HG03342 (cell line): ENCODE measurements around the gene CAPZB.

Experiments used
- ATAC-seq: cut with Tn5 transposase; IDR thresholded peaks from one replicate; pipeline ENCODE4 v1.9.1; 2021; ENCODE audit warnings: mild to moderate bottlenecking, moderate library complexity; ENCODE audit not compliant: unreplicated experiment

CAPZB gene

DNA sequence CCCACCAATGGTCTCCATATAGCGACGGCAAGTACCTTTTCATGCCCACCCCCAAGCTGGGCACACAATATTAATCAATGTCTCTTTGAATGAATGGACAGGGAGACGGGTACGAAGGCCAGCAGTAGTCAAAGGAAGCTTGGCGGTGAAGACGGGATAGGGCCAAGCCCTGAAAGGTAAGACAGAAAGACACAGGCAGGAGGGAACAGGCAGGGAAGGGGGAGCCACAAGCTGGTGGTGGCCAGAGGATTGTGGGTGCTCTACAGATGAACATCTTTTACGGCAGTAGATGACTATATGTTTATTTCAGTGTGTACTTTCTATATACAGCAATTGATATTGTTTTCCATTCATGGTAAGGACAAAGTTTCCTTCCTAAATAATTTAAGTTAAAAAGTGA lies 16.3 kb downstream of the CAPZB start:
- no peak for ATAC-seq

DNA sequence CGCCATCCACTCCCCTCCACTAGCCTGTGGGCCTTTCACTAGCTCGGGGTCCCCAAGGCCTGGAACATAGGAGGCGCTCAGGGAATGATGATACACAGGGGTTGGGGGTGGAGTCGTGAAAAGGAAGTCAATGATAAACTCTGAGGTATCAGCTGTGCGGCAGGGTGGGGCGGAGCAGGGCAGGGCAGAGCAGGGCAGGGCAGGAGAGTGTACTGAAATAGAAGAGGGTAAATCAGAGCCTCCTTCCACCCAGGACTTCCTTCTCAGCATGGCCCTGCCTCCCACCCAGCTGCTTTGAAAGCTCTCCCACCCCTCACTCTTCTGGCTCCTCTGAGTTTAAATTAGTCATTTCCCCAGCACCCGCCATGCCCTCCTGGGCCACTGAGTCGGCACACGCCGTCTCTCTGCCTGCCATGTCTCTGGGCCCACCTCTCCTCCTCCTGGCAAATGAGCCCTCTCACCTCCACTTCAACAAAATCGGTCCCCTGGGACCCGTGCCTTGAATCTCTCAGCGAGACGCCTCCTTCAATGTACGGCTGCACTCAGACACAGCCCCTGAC lies 16.9 kb downstream of the CAPZB start:
- peak; percentile 65 for ATAC-seq

- ATAC-seq = no peak
Observed at GRCh38 chr1:19467199-19468187, 17.8 kb downstream of the CAPZB start.

DNA sequence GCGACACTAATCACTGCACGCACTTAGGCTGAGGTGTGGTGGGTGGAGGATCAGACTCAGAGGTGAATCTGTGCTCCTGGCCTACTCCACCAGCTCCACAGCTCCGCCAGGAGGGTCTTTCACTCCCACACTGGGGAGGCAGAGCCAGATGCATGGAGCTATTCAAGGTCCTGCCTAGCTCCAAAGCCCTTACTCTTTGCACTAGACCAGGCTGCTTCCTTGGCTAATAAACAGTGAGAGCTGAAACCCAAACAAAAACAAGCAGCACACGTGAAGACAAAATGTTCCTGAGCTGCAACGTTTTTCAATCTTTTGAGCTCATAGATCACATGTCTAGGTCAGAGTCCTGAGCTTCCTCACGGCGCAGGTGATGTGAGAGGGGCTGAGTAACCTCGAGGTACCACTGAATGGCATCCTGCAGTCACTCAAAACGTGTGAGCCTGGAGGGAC lies 19.2 kb downstream of the CAPZB start:
- no peak for ATAC-seq

- no peak for ATAC-seq
Observed at GRCh38 chr1:19465650-19466049, 19.7 kb downstream of the CAPZB start.

- no peak for ATAC-seq
Observed at GRCh38 chr1:19465123-19465522, 20.2 kb downstream of the CAPZB start.

- ATAC-seq = no peak
Observed at GRCh38 chr1:19464696-19465095, 20.6 kb downstream of the CAPZB start.

DNA sequence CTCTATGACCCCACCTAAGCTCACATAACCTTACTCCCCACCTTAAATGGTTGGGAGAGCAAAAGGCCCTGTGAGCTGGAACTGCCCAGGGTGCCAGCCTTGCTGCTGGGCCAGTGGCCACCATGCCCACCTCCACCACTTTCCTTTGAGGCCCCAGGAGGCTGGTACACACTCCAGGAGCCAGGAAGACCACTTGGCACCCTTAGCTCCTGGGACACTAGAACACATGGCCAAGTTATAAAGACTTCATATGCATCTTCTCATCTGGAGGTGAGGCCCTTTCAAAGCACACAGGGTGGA lies 21.9 kb downstream of the CAPZB start:
- no peak for ATAC-seq

GRCh38 chr1:19462781-19463503 lies 22.4 kb downstream of the CAPZB start:
- ATAC-seq = peak; percentile 55

DNA sequence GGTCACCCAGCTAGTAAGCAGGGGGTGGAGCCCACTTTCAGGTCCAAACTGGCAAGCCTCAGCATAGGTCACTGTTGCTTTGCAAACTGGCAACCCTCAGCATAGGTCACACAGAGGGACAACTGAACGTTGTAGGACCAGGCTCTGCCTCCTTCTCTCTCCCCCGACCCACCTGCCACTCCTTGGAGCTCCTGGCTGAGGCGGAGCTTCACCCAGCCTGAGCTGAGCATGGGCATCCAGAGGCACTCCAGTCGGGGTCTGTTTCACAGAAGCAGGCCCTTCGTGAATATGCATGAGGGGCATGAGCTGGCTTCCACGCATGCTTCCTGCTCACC lies 24.2 kb downstream of the CAPZB start:
- no peak for ATAC-seq

DNA sequence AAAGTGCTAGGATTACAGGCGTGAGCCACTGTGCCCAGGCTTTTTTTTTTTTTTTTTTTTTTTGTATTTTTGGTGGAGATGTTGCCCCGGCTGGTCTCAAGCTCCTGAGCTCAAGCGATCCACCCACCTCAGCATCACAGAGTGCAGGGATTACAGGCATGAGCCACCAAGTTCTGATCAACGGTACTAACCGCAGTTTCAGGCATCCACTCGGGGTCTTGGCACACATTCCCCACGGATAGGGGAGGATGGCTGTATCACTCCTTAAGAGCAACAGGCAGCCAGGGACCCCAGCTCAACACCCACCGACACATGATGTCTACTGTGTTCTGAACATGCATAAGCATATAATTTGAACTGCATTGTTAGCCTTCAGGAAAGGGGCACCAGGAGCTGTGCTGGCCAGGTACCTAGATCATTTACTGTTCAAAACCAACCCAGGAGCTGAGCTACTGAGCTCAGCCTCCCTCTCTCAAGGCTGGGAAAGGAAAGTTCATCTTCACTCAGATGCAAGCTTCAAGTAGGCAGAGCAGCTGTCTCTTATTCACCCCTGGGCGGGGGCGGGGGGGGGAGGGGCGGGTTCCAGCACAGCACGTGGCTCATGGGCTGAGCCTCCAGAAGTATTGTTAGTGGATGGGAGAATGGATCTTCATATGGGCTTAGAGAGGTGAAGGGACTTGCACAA lies 24.7 kb downstream of the CAPZB start:
- ATAC-seq = no peak

DNA sequence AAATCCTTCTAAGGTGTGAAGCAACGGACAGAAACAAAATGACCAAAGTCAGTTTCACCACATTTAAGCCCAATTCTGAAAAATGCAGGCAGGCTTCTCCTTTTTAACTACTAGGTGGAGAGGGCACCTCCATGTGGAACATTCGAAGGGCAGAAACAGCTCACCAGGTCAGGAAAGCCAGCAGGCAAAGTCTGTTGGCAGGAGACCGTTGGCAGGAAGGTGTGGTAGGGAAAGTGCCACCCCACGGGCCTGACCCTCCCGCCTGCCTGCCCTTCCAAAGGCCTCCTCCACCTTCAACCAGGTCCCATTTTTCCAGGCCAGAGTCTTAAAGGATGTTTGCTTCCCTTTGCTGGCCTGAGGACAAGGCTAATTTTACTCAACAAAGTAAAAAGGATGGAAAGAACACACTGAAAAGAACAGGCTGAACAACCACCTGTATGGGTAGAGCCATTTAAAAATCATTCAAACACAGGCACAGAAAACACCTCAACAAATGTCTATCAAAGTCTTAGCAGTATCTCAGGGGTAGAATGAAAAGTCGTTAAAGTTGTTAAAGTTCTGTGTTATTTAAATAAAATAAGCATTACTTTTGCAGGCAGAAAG lies 26.4 kb downstream of the CAPZB start:
- no peak for ATAC-seq

DNA sequence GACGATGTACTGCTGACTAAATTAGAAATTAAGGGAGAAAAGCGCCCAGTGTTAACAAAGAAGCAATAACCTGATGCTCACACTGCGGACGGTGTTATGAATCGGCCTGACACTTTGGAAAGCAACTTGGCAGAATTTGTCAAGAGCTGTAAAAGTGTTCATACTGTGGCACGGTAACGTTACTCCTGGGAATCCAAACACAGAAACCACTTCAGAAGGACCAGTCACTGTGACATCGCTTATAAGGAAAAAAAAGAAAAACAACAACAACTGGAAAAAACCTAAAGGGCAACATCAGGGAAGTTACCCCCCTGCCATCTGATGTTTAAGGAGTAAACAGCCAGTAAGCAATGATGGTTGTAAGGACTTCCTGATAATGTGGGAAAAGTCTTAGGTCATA lies 27.7 kb downstream of the CAPZB start:
- no peak for ATAC-seq

DNA sequence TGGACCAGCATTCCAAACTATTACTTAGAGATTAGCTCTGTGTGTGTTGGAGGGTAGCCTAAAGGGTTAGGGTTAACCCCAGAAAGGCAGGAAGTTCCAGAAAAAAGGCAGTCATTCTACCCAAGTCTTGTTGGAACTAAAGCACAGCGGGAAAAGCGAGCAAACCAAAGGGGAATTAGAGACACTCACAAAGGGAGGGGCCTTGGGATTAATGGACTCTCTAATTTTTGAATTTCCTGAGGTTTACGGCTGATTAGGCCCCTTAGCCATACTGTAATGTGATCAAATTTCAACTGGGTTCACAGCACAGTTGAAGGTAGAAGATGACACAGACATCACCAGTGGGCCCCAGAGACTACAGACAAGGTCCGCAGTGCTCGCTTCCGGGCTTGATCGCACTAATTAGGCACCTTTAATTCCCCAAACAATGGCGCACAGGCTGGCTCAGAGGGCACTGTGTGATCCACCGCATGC lies 28.3 kb downstream of the CAPZB start:
- no peak for ATAC-seq

- ATAC-seq = no peak
Observed at GRCh38 chr1:19455353-19455752, 30.0 kb downstream of the CAPZB start.

- ATAC-seq = no peak
Observed at GRCh38 chr1:19454265-19455146, 30.8 kb downstream of the CAPZB start.

GRCh38 chr1:19453741-19454201 lies 31.6 kb downstream of the CAPZB start:
- ATAC-seq = no peak

GRCh38 chr1:19452221-19452663 lies 33.1 kb downstream of the CAPZB start:
- ATAC-seq = no peak

GRCh38 chr1:19450811-19451515 lies 34.4 kb downstream of the CAPZB start:
- no peak for ATAC-seq
